NCI-H1417 treated with DMSO at 0.1 percent for 48 hours (cell line): ENCODE results near the gene CPE.
"Not testable (repeated sequence)": the region's sequence is repeated elsewhere in the genome, so short reads cannot be mapped to it uniquely, and the experiment has no call there.

Source experiments
- DNase-seq: peaks from one replicate; lab custom pipeline; 2025; lab: John Stamatoyannopoulos, UW

Gene CPE

DNA sequence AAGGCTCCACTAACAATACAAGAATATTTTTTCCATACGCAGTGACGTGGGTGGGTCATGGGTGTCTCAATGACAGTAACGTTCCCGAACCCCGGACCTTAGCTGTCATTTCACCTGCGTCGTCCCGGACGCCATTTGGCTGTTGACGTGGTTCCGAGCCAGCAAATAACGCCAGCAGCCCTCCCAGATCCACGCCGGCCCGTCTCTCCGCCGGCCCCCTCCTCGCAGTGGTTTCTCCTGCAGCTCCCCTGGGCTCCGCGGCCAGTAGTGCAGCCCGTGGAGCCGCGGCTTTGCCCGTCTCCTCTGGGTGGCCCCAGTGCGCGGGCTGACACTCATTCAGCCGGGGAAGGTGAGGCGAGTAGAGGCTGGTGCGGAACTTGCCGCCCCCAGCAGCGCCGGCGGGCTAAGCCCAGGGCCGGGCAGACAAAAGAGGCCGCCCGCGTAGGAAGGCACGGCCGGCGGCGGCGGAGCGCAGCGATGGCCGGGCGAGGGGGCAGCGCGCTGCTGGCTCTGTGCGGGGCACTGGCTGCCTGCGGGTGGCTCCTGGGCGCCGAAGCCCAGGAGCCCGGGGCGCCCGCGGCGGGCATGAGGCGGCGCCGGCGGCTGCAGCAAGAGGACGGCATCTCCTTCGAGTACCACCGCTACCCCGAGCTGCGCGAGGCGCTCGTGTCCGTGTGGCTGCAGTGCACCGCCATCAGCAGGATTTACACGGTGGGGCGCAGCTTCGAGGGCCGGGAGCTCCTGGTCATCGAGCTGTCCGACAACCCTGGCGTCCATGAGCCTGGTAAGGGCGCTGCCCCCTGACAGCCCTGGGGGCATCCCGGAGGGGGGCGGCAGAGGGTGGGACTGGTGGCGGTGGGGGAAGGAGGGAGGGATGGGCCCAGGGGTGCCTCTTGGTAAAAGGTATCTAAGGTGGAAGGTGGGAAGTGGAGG lies at the start of gene CPE:
Gene CPE (plus strand): TSS at position 264 of the 933 bp plus-strand sequence. CDS start 214 bp downstream, at position 478.
- peak; percentile 61 for DNase-seq

DNA sequence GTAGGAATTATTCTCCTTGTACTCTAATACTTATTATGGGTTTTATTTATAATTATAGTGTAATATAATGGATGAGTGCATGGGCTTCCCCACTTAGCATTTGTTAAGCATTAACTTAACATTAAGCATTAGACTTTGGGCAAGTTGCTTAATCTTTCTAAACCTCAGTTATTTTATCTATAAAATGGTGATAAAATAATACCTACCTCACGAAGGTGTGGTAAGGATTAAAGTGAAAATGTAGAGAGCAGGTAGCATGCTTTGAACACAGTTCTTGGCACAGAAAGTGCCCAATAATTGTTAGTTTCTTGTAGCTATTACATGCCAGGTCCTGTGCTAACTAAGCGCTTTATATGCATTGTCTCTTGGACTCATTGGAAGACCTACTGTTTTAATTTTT lies 48.7 kb upstream of the CPE start:
- DNase-seq = no peak

DNA sequence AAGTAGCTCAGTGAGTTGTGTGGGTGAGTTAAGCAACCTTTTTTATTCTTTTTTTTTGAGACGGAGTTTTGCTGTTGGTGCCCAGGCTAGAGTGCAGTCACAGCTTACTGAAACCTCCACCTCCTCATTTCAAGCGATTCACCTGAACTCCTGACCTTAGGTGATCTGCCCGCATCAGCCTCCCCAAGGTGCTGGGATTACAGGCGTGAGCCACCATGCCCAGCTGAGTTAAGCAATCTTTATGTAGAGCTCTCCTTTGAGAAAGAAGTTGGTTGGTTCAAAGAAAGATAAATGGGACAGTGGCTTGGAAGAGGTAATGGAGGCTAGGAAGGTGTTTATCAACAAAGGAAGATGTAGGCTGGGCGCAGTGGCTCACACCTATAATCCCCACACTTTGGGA lies 48.1 kb upstream of the CPE start:
- DNase-seq = no peak

DNA sequence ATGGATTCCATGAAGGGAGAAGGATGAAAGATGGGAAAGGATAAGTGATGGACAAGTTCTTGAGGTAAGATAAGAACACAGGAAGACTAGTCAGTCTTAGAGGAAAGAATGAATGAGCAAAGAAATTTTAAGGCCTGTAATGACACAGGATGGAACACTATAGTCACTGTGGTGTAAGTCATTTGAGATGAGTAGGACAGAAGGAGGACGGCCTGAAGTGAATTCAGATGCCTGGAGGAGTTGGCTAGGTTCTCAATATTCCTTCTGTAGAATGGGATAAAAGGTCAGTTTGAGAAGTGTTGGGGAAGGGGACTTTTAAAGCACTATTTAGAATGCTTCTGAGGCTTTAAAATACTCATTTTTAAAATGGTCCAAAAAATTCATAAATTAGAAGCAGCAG lies 47.4 kb upstream of the CPE start:
- DNase-seq = no peak

DNA sequence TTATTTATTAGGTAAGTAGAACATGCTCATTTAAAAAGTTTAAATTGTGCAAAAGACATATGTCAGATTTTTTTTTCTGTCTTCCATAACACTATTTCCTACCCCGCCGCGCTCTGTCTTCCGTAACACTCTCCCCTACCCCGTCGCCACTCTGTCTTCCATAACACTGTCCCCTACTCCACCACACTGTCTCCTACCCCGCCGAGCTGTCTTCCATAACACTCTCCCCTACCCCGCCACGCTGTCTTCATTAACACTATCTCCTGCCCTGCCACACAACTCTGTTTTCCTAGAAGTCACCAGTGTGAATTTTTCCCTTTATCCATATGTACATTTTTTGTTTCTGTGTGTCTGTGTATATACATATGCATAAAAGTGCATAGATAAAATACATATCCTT lies 47.0 kb upstream of the CPE start:
- DNase-seq = no peak

DNA sequence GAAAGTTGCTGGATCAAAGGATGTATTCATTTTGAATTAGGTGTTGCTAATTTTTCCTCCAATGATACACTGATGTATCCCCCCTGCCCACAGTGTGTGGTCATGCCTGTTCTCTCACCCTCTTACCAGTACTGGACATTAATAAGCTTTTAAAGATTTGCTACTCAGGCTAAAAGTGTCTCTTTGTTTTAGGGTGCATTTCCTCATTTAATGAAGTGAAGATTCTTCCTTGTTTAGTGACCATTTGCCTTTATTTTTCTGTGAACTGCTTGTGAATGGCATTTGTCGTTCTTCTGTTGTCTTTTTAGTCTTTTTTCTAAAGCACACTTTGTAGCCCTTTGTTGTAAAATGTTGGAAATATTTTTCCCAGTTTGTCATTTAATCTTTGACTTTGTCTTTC lies 46.3 kb upstream of the CPE start:
- no peak for DNase-seq

DNA sequence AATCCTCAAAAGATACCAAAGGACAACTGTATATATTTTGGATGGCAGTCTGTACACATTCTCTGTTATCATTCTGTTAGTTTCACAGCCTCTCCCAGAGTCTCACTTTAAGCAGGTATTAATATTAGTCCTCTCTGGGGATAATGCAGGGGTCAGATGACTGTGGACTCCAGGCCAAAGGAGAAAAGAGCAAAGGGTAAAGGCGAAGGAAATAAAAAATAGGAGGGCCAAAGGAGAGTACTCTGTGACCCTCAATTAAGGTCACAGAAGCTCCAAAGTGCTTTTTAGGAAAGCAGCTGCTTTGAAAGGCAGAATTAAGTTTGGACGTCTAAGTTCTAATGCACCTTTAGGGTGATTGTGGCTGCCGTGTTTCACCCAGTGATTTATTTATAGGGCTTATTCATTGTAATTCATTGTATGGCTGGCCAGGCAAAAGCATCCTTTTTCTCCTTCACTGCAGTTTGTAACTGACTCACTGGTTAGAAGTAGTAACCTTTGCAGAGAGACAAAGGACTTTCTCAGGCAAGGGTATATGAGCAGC lies 43.6 kb upstream of the CPE start:
- no peak for DNase-seq

DNA sequence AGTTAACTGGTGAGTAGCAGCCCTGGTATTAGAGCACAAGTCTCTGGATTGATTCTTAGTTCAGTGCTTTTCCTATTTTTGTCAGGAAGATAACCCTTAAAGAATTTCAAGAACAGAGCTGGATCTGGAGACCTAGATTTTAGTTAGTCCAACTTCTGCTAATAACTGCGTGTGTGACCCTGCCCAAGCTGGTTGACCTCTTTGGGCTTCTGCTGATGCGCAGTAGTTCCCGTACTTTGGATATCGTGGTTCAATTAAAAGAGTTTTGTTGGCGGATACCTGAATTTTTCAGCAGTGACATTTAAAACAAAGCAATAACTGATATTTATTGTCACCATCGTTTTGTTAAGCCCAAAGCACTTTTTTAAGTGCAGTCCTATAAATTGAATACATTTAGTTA lies 42.1 kb upstream of the CPE start:
- DNase-seq = no peak

DNA sequence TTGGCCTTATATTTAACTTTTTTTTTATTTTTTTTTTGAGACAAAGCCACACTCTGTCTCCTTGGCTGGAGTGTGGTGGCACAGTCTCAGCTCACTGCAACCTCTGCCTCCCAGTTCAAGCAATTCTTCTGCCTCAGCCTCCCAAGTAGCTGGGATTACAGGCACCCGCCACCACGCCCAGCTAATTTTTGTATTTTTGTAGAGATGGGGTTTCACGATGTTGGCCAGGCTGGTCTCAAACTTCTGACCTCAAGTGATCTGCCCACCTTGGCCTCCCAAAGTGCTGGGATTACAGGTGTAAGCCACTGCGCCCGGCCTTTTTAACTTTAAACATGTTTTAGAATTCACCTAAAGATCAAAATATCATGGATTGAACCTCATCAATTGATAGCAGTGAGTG lies 36.5 kb upstream of the CPE start:
- not testable (repeated sequence) for DNase-seq

DNA sequence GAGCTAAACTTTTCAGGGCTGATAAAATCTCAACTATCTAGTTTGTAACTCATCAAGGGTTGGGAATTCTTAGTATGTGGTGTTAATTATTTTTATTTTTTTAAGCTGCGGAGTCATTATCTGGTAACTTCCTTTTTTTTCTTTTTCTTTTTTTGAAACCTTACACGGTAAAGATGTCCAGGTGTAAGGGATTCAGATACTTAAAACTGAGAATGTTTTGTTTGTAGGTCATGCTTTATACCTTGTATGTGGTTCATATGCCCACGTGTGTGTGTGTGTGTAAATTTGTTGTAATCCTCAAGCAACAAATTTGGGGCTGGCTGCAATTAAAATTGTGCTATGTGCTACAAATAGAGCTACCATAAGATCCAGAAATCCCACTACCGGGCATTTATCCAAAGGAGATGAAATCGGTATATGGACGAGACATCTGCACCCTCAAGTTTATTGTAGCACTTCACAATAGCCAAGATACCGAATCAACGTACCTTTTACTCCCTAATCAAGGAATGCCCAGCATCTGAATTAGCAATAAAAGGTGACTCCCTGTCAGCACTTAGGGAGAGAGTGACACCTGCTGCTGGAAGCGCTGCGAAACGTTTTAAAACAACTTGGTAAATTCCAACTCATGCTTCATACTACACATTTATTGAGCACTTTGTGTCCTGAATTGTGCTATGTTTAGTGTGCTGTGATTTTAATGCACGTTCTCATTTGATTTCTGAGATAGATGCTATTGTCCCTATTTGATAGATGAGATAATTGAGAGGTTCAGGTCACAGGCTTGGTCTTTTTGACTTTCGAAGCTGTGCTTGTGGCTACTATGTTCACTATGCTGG lies 35.2 kb upstream of the CPE start:
- DNase-seq = no peak

DNA sequence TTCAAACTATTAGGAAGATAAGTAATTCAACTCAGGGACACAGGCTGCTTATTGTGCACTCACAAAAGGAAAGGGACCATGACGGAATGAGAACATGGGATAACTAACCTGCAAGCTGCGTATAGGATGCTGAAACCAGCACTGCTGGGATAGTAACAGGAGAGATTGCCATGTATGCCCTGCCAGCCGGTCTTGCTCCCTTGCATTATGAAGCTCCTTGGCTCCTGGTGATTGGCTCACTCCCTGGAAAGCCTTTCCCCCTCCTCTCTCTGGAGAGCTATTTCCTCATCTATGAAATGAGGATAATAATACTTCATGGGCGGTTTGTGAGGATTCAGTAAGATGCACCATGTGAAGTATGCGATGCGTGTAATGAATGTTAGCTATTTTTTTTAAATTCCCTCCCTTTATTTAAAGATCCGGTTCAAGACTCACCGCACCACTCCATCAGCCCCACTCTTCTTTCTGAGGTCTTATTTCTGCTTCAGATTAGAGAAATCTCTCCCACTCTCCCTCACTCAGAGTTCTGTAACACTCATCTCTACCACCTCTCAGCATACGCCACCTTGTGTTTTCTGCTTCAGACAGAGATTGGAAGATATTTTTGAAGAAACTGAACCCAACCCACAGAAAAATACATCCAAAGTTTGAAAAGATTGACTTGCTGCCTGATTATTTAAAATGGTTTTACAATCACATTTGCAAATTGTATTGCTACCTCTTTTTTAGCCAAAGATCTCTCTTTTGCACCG lies 33.0 kb upstream of the CPE start:
- DNase-seq = no peak

DNA sequence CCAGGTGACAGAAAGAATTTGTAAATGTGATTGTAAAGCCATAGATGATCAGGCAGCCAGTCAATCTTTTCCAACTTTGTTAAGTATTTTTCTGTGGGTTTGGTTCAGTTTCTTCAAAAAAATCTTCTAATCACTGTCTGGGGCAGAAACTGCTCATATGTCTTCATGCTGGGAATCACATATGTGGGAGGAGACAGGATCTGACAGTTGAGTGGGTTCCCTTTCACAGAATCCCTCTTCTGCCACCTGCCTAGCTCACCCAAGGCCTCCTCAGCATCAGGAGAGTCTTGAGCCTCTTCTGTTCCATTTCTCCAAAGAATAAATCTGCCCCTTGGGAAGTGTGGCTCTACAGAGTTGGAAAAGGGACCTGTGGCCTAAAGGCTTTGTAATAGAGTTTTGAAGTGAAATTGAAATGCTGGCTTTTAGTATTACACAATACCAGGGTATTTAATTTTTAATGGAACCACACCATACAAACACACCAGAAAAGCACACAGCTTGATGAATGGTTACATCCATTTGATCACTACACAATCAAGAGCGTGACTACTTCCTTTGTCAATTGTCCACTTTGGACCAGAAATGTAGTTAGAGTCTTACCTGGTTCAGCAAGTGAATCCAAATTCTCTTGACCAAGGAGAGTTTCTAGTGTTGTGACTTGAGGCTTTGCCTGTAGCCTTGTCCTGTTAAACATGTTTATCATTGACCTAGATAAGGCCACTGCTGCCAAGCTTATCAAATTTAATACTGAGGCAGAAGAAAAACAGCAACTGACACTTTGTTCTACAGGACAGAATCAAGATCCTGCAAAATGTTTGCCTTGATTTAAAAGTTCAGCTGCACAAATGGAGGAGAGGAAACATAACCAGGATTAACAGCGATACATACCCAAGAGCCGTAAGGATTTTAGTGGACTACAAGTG lies 30.9 kb upstream of the CPE start:
- no peak for DNase-seq

DNA sequence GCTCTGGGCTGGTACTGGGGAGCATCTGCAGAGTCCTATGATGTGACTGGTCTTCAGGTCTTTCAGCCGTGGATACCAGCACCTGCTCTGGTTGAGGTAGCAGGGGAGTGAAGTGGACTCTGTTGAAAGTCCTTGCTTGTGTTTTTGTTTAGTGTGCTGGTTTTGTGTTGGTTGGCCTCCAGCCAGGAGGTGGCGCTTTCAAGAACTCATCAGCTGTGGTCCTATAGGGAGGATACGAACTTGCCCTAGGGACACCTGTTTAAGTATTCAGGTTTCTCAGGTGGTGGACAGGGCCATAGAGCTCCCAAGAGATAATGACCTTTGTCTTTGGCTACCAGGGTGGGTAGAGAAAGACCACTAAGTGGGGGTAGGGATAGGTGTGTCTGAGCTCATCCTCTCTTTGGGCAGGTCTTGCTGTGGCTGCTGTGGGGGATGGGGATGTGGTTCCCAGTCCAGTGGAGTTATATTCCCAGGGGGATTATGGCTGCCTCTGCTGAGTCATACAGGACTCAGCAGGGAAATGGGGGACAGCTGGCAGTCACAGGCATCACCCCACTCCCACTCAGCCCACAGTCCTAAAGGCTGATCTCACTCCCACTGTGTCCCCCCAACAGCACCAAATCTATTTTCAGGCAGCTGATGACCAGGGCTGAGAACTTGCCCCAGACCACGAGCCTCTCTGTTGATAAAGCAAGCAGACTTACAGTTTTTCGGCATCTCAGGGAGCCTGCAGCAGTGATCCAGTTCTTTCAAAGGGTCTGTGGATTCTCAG lies 27.3 kb upstream of the CPE start:
- DNase-seq = no peak

DNA sequence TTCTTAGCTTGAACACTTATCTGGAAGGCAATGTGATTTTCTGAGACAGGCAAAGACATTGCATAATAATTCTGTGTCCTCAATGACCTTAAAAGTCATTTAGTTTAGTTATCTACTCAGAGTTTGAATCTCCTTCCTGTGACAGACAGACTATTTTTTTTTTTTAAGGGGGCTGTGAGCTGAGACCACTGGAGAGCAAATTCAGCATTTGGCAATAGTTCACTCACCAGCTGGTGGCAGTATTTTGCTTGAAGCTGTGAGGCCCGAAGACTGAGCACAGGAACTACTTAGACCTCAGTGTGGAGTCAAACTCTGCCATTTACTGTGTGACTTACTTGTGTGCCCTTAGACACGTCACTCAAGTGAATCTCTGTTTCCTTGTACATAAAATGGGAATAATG lies 22.9 kb upstream of the CPE start:
- peak; percentile 42 for DNase-seq

DNA sequence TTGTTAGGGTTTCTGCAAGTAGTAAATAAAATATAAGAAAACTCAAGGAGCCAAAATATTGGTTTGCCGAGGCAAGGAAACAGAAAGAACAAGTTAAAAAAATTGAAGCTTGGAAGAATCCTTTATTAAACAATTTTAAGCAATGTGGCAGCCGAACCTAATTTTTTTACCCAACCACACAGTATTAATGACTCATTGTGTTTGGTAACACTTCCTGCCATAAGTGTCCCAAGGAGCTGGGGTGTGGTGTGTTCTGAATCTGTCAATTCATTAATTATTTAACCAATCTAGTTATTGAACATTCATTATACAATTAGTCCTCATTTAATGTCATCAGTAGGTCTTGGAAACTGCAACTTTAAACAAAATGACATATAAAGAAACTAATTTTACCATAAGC lies 19.3 kb upstream of the CPE start:
- no peak for DNase-seq

DNA sequence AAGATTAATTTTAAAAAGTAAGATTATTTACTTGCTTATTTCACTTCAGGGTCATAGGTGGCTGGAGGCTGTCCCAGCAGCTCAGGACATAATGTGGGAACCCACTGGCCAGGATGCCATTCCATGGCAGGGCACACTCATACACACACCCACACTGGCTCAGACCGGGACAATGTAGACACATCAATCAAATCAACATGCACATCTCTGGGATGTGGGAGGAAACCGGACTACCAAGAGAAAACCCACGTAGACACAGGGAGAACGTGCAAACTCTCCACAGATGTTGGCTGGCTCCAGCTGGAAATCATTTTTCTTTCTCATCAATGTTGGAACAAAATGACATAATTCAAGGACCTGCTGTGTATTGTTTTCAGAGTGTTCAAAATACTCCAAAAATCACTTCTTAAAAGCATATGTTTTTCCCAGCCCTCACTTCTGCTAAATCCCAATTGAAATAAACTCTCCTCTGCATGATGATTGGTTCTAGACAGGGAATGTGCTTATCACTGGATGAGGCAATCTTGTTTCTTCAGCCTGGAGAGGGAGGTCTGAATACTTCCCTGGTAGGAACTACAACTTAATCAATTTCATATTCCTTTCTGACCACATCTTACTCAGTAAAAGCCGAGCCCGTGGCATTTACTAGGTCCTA lies 18.6 kb upstream of the CPE start:
- DNase-seq = no peak

DNA sequence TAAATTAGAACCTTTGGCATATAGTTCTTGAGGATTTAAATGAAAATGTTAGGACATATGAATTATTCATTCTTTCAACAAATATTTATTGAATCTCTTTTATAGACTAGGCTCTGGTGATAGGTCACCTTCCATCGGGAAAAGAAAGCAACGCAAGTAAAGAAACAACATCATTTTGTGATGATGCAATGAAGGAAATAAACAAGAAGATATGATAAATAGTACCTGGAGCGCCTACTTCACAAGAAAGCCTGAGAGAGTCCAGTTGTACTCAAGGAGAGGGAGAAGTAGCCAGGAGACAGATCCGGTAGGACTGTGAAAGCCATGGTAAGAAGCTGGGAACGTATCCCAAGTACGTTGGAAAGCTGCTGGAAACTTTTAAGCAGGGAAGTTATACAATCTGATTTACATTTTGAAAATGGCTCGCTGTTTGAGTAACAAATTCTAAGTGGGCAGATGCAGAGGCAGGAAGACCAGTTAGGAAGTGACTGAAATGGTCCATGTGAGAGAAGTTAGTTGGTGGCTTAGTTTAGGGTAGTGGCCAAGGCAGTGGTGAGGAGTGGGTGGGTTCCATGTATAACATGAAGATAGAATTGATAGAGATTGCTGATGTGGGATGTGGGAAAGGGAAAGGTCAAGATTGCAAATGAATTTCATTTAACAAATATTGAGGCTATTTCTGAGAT lies 17.7 kb upstream of the CPE start:
- DNase-seq = no peak

DNA sequence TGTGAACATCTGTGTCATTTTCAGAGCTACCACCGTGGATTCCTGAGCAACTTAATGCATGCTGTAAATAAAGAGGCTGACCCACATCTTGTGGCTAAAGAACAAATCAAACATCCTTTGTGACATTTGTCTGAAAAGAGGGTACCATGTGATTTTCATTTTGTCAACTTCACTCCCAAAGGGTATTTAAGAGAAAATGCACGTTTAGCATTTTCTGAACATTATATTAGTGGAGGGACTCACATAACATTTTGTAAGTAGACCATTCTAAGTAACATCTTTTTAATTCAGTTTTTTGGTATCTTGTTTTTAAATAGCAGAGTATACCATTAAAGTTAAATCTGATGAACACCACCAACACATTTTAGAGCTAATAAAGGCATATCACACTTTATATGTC lies 17.0 kb upstream of the CPE start:
- DNase-seq = no peak

DNA sequence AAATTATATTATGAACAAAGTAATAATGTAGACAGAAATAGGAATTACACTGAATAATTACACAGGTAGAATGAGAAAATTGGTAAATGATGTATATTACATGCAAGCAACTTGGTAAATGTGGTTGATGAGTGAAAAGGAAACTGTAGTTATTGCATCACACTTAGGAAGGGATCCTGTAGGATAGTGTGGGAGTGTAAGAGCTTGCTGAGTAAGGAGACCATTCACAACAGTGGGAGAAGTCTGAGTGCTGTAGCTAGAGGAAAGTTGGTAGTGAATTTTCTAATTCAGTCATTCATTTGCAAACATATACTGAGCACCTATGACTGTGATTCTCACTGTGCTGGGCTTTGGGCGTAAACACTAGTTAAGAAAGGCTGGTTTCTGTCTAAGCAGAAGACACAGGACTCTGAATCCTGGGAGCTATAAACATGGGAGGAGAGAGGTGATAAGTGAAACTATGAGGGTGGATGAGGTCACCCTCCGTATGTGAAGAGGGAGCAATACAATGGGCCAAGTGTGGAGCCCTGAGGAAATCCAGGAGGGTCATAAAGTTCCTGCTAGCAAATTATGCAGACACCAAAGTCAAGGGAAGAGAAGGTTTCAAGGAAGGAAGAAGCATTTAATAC lies 14.2 kb upstream of the CPE start:
- DNase-seq = no peak
